ENCODE data around the gene TNIK.

The TNIK gene

GRCh38 chr3:171335559-171335958, 124.6 kb downstream of the TNIK start:
- DNase-seq: no peak

- no peak for DNase-seq
Observed at GRCh38 chr3:171334465-171334811, 125.8 kb downstream of the TNIK start.

- DNase-seq: no peak
Observed at GRCh38 chr3:171333784-171334464, 126.3 kb downstream of the TNIK start.

GRCh38 chr3:171330938-171331337, 129.3 kb downstream of the TNIK start:
- no peak for DNase-seq

- no peak for DNase-seq
Observed at GRCh38 chr3:171329746-171330145, 130.5 kb downstream of the TNIK start.

GRCh38 chr3:171328419-171329082, 131.7 kb downstream of the TNIK start:
- DNase-seq: no peak

GRCh38 chr3:171327441-171328174, 132.6 kb downstream of the TNIK start:
- DNase-seq: no peak

GRCh38 chr3:171326717-171327440, 133.3 kb downstream of the TNIK start:
- no peak for DNase-seq

GRCh38 chr3:171323938-171324536, 136.2 kb downstream of the TNIK start:
- DNase-seq: no peak

GRCh38 chr3:171321559-171322360, 138.4 kb downstream of the TNIK start:
- no peak for DNase-seq

- no peak for DNase-seq
Observed at GRCh38 chr3:171320750-171321558, 139.3 kb downstream of the TNIK start.

GRCh38 chr3:171317171-171317570, 143.0 kb downstream of the TNIK start:
- DNase-seq: no peak

- DNase-seq: no peak
Observed at GRCh38 chr3:171315919-171316318, 144.3 kb downstream of the TNIK start.

GRCh38 chr3:171315101-171315500, 145.1 kb downstream of the TNIK start:
- no peak for DNase-seq

- no peak for DNase-seq
Observed at GRCh38 chr3:171314341-171314740, 145.9 kb downstream of the TNIK start.

GRCh38 chr3:171313702-171314101, 146.5 kb downstream of the TNIK start:
- DNase-seq: no peak

- DNase-seq: no peak
Observed at GRCh38 chr3:171312741-171313140, 147.5 kb downstream of the TNIK start.

GRCh38 chr3:171311784-171312183, 148.4 kb downstream of the TNIK start:
- DNase-seq: no peak

- no peak for DNase-seq
Observed at GRCh38 chr3:171309906-171310359, 150.3 kb downstream of the TNIK start.

GRCh38 chr3:171307988-171308387, 152.2 kb downstream of the TNIK start:
- no peak for DNase-seq

- DNase-seq: no peak
Observed at GRCh38 chr3:171307046-171307585, 153.1 kb downstream of the TNIK start.

All from effector CD8-positive, alpha-beta T cell (primary cell).